B cell (primary cell): ENCODE results near the gene SCGN. TPM values are rescaled to one million over a fixed set of nuclear protein-coding genes. Genes with fewer than 3 reads are reported as not detected.

ENCODE experiments used
- ATAC-seq: fragments of 200-7000 bp; cut with Tn5 transposase; one replicate; pipeline ENCODE4 v1.10.0; 2021; ENCODE audit warnings: low read depth, mild to moderate bottlenecking, moderate number of reproducible peaks, moderate library complexity
- CTCF ChIA-PET: fragments of 350-600 bp; sonication (Branson Sonifier 250); formaldehyde crosslinking; loops from one replicate; lab custom pipeline; 2021; ENCODE audit warnings: antibody characterized with exemption, inconsistent platforms; lab: Charles Lee
- POLR2A ChIA-PET: fragments of 350-600 bp; sonication (Branson Sonifier 250); formaldehyde crosslinking; loops from one replicate; lab custom pipeline; 2021; ENCODE audit warnings: antibody characterized with exemption; lab: Charles Lee
- DNase-seq: peaks from one replicate; pipeline ENCODE4 v3.0.0; 2013
- H2AFZ ChIP-seq: 2 replicates; pipeline ENCODE4 v1.6.1; 2012; ENCODE audit warnings: mild to moderate bottlenecking, low read depth, low read length; ENCODE audit not compliant: insufficient read depth, poor library complexity, severe bottlenecking
- H3K27ac ChIP-seq, 2 donors: 1 replicate in 1 of 2; 2 replicates in 1 of 2; pipeline ENCODE4 v1.5.1; 2012 to 2013; ENCODE audit warnings: low read length in 2 of 2, mild to moderate bottlenecking in 2 of 2, moderate library complexity in 1 of 2
- H3K27me3 ChIP-seq, 4 experiments: fragments of 200-600 bp in 1 of 4; sonication (generic) in 1 of 4; replicated peaks in 1 of 4; 1 replicate in 2 of 4; 2 replicates in 2 of 4; pipeline versions ENCODE4 v1.6.1 to v1.7.0; 2013 to 2016; ENCODE audit warnings: low read length in 3 of 4, mild to moderate bottlenecking in 2 of 4, mixed read lengths in 1 of 4, moderate library complexity in 1 of 4; ENCODE audit not compliant: insufficient read depth in 4 of 4, control insufficient read depth in 3 of 4; ENCODE audit errors: control extremely low read depth in 1 of 4
- H3K36me3 ChIP-seq, 2 experiments: replicated peaks in 1 of 2; 1 replicate in 1 of 2; 2 replicates in 1 of 2; pipeline versions ENCODE4 v1.6.1 to v1.7.1; 2013; ENCODE audit warnings: low read length in 1 of 2; ENCODE audit not compliant: insufficient read depth in 2 of 2, control insufficient read depth in 1 of 2; ENCODE audit errors: control extremely low read depth in 1 of 2, extremely low read depth in 1 of 2
- H3K4me1 ChIP-seq, 2 donors: fragments of 200-600 bp in 1 of 2; sonication (generic) in 1 of 2; 1 replicate in 1 of 2; 2 replicates in 1 of 2; pipeline versions ENCODE4 v1.5.1 to v1.6.1; 2013 to 2017; ENCODE audit warnings: low read length in 2 of 2; ENCODE audit not compliant: control insufficient read depth in 2 of 2, insufficient read depth in 2 of 2
- H3K4me2 ChIP-seq: replicated peaks from 2 replicates; pipeline ENCODE3; 2012; ENCODE audit warnings: mild to moderate bottlenecking, low read depth, low read length; ENCODE audit not compliant: poor library complexity, severe bottlenecking
- H3K4me3 ChIP-seq, 5 experiments: fragments of 200-600 bp in 1 of 5; sonication (generic) in 1 of 5; 1 replicate in 3 of 5; 2 replicates in 2 of 5; pipeline versions ENCODE4 v1.5.1 to v1.7.0; 2011 to 2016; ENCODE audit warnings: low read length in 4 of 5, mild to moderate bottlenecking in 4 of 5, low read depth in 2 of 5, control low read depth in 1 of 5, moderate library complexity in 1 of 5; ENCODE audit not compliant: insufficient read depth in 1 of 5; ENCODE audit errors: control extremely low read depth in 1 of 5, extremely low read depth in 1 of 5
- H3K79me2 ChIP-seq: fragments of 200-600 bp; sonication (generic); one replicate; pipeline ENCODE4 v1.6.0; 2016; ENCODE audit warnings: low read length; ENCODE audit not compliant: control insufficient read depth, insufficient read depth
- H3K9ac ChIP-seq: fragments of 200-600 bp; sonication (generic); 2 replicates; pipeline ENCODE4 v1.6.1; 2017; ENCODE audit warnings: mild to moderate bottlenecking, low read length, moderate library complexity
- H3K9me3 ChIP-seq, 3 donors: one replicate each; pipeline versions ENCODE4 v1.6.1 to v1.7.1; 2013; ENCODE audit warnings: low read length in 2 of 3; ENCODE audit not compliant: control insufficient read depth in 2 of 3, insufficient read depth in 1 of 3; ENCODE audit errors: control extremely low read depth in 1 of 3
- H4K20me1 ChIP-seq: 2 replicates; pipeline ENCODE4 v1.6.0; 2012; ENCODE audit warnings: mild to moderate bottlenecking, low read length; ENCODE audit not compliant: insufficient read depth, control insufficient read depth, poor library complexity, severe bottlenecking
- H3K27ac Mint-ChIP-seq: one replicate; pipeline ENCODE4 v1.8.0; 2021; ENCODE audit warnings: mixed read lengths
- H3K27me3 Mint-ChIP-seq: one replicate; pipeline ENCODE4 v1.8.0; 2021; ENCODE audit warnings: mixed read lengths
- H3K4me1 Mint-ChIP-seq: one replicate; pipeline ENCODE4 v1.8.0; 2021; ENCODE audit warnings: mixed read lengths
- H3K4me3 Mint-ChIP-seq: one replicate; pipeline ENCODE4 v1.8.0; 2021; ENCODE audit warnings: mixed read lengths
- H3K9me3 Mint-ChIP-seq: one replicate; pipeline ENCODE4 v1.8.0; 2022; ENCODE audit warnings: mixed read lengths; ENCODE audit not compliant: insufficient read depth
- CTCF ChIP-seq: fragments of 200-600 bp; IDR thresholded peaks from one replicate; pipeline ENCODE4 v1.8.0; 2022; ENCODE audit warnings: antibody characterized with exemption, mild to moderate bottlenecking
- EZH2 ChIP-seq: IDR thresholded peaks from 2 replicates; pipeline ENCODE4 v1.6.1; 2012; ENCODE audit warnings: borderline replicate concordance, low read depth, mild to moderate bottlenecking, moderate library complexity, low read length; ENCODE audit not compliant: insufficient read depth, poor library complexity, severe bottlenecking
- WGBS: methylation state at CpG from one replicate; pipeline ENCODE4 v1.1.5; 2013; ENCODE audit warnings: missing lambda C conversion rate; ENCODE audit not compliant: insufficient coverage; 5-methylcytosine and 5-hydroxymethylcytosine counted together
- intact Hi-C: fragments of 100-400 bp; cut with micrococcal nuclease; formaldehyde crosslinking; loops from one replicate; pipeline ENCODE4 v1.10.0; 2022
- polyA plus RNA-seq: library from polyadenylated mRNA; depleted of rRNA; stranded (reverse); fragments of >200 nt; gene quantifications from 2 replicates; pipeline ENCODE4 v1.2.3, GENCODE V29; 2012
- total RNA-seq, 2 donors: library from RNA; stranded (reverse); fragments of 120-200 nt in 1 of 2; gene quantifications; 1 replicate in 1 of 2; 2 replicates in 1 of 2; pipeline versions ENCODE4 v1.2.3 to v1.2.4, GENCODE V29; 2013 to 2022

SCGN gene
- total and polyA plus RNA-seq, 2 donors (not counting 1 experiment from before 2014, with no cell fraction given), result not detected

- no CpG with 5 or more reads among the region's 1 CpG for WGBS
- Histone ChIP-seq H3K27ac (no peak overlapping the region), H3K27me3 (peaks cover 0 to 12% (median 3%) of the 10 kb centered on the region in 4 experiments), H2AFZ (no peak overlapping the region), H3K9ac (no peak overlapping the region), H3K36me3 (no peaks in the 10 kb centered on the region), H3K4me2 (no peak overlapping the region), H3K4me3 (no peak overlapping the region), H3K4me1 (no peaks in the 10 kb centered on the region), H4K20me1 (no peaks in the 10 kb centered on the region), H3K79me2 (no peaks in the 10 kb centered on the region), H3K9me3 (no peaks in the 10 kb centered on the region)
- ChIA-PET CTCF (interaction anchor here (0.5 kb wide), 1 partner anchor 1639 kb away, joined by 3 read pairs; no protein-coding TSS in a partner anchor), POLR2A (no interaction called here)
- intact Hi-C loops, result no loop called here
- DNase-seq (no peak), ATAC-seq (no peak)
- no peak overlapping the region for H3K27ac Mint-ChIP-seq
- no peak overlapping the region for H3K4me3 Mint-ChIP-seq
- TF ChIP-seq EZH2 (no peak), CTCF (no peak)
- H3K4me1 Mint-ChIP-seq, result no peaks in the 10 kb centered on the region
- no peaks in the 10 kb centered on the region for H3K9me3 Mint-ChIP-seq
- peaks cover 30% of the 10 kb centered on the region for H3K27me3 Mint-ChIP-seq
Measured at GRCh38 chr6:25670208-25670607, 18.2 kb downstream of the SCGN start.

- H3K27me3 ChIP-seq, result peaks cover 0 to 10% (median 1%) of the 10 kb centered on the region in 4 experiments
- ATAC-seq (no peak), DNase-seq (no peak)
- Mint-ChIP-seq H3K27me3 (peaks cover 25% of the 10 kb centered on the region), H3K9me3 (no peaks in the 10 kb centered on the region), H3K4me3 (no peak overlapping the region), H3K4me1 (no peaks in the 10 kb centered on the region), H3K27ac (no peak overlapping the region)
- no peak overlapping the region for H3K4me3 ChIP-seq
- 87% methylated on average over 3 of the region's 7 CpGs for WGBS
- no peak overlapping the region for H3K9ac ChIP-seq
- no peaks in the 10 kb centered on the region for H3K79me2 ChIP-seq
- intact Hi-C loops, result no loop called here
- no peaks in the 10 kb centered on the region for H3K36me3 ChIP-seq
- POLR2A ChIA-PET, result no interaction called here
- no peaks in the 10 kb centered on the region for H4K20me1 ChIP-seq
- CTCF ChIA-PET, result interaction anchor here (0.5 kb wide), 1 partner anchor 1638 kb away, joined by 3 read pairs; no protein-coding TSS in a partner anchor
- H3K4me2 ChIP-seq, result no peak overlapping the region
- TF ChIP-seq CTCF (no peak), EZH2 (no peak)
- H3K9me3 ChIP-seq, result no peaks in the 10 kb centered on the region
- no peaks in the 10 kb centered on the region for H3K4me1 ChIP-seq
- H3K27ac ChIP-seq, result no peak overlapping the region
- H2AFZ ChIP-seq, result no peak overlapping the region
Measured at GRCh38 chr6:25670793-25671513, 18.9 kb downstream of the SCGN start.
